GM18858 (cell line): Measurements from ENCODE around the gene ZNF705A.
"Not testable (repeated sequence)": the region's sequence is repeated elsewhere in the genome, so short reads cannot be mapped to it uniquely, and the experiment has no call there.

Experiments
- ATAC-seq: cut with Tn5 transposase; IDR thresholded peaks from one replicate; pipeline ENCODE4 v1.9.1; 2021; ENCODE audit not compliant: unreplicated experiment

Gene ZNF705A

DNA sequence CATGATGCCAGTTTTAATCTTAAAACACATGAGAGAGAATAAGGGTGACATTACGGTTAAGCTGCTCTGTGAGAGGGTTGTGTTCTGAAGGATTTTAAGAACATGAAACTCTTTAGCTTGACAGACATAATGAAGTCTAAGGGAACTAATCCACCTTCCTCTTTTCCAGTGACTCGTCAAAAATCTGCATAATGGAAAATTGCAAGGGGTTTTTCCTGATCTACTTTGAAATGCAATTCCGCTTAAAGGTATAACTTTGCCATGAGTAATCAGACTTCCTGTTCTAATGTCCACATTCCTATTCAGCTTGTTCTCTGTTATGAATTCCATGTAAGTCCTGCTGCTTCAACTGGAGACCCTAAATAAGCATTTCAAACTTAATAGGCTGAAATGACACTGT lies at the start of gene ZNF705A:
TSS of gene ZNF705A (plus strand) at position 171 of the 400 bp plus-strand sequence. CDS start 15,611 bp downstream, outside the sequence.
- no peak for ATAC-seq

DNA sequence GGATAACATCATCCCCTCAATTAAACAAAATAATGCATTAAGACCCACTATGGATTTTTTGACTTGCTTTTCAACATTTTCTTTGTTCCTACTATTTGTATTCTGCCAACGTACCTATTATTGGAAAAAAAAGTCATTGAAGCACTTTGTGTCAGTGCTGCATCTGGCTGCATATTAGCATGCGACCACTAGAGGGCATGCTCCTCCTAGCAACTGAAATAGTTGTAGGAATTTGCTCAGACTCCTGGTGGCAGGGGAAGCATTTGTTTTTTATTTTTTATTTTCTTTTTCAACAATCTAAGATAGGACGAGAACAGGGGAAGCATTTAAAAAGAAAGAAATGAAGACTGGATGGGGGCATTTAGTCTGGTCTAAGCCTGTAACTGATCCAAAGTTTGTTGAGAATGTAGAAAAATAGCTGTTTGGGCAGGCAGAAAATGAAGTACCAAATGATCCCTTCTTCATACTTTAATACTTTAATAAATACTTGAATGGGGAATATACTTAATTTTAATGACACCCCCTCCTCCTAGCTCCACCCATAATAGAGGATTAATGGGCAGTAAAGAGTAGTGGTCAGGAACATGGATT lies 47.9 kb upstream of the ZNF705A start:
- ATAC-seq: no peak

DNA sequence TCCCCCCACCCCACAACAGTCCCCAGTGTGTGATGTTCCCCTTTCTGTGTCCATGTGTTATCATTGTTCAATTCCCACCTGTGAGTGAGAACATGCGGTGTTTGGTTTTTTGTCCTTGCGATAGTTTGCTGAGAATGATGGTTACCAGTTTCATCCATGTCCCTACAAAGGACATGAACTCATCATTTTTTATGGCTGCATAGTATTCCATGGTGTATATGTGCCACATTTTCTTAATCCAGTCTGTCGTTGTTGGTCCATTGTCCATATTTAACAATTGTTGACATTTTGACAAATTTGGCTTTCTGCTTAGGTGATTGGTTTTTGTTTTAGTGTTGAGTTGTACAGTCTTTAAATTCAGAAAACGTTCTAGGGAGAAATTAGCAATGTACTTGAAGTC lies 43.7 kb upstream of the ZNF705A start:
- not testable (repeated sequence) for ATAC-seq

DNA sequence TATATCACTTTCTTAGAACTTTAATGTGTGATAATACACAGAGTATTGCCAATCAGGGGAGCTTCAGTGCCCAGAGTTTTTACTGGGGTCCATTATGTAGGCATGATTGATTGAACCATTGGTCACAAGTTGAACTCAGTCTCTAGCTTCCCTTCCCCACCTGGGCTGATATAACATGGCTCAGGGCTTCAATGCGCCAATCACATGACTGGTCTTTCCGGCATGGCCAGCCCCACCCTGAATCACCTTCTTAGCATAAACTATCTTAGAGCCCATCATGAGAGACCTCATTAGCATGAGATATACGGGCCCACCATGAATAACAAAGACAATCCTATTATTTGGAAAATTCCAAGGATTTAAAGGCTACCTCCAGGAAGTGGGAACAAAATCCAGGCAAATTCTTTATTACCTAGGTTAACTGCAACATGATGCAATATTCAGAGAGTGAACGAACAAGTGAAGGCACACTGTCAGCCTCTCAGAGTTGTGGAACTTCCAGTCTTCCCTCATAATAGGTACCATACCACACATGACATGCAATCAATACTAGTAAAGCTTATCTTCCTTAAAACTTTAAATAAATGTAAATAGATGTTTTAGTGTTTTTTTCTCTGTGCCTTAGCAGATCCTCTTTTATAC lies 36.6 kb upstream of the ZNF705A start:
- ATAC-seq: no peak

DNA sequence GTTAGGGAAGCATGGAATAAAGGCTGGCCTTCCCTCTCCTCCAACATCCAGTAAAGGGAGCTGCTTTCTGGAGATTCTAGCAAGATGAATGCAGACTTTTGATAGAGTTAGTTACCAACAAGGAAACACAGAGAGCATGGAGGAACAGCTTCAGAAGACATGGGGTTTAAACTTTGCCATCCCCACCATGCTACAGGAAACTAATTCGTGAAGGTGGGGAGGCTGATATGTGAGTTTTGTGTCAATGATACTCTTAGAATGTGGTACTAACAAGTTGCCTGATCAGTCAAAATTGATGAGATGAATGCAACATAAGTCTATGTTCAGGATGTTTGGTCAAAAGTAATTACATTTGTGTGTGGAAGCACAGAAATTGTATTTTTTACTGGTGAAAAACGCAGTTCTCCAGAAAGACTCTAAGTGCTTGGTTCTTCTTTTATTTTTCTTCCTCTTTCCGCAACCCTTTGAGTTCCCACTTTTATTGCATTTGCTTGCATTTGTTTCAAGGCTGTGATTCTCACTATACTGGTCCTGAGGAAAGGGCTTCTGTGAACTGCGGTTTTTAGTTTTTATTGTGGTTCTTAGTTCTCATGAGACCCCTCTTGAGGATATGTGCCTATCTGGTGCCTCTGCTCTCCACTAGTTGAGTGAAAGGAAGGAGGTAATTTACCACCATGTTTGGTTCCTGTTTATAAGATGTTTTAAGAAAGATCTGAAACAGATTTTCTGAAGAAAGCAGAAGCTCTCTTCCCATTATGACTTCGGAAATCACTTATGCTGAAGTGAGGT lies 33.5 kb upstream of the ZNF705A start, which contains the start of gene CLEC4A:
TSS of gene CLEC4A (plus strand) at position 494 of the 789 bp plus-strand sequence. CDS start at position 756, 262 bp downstream.
- ATAC-seq: no peak

DNA sequence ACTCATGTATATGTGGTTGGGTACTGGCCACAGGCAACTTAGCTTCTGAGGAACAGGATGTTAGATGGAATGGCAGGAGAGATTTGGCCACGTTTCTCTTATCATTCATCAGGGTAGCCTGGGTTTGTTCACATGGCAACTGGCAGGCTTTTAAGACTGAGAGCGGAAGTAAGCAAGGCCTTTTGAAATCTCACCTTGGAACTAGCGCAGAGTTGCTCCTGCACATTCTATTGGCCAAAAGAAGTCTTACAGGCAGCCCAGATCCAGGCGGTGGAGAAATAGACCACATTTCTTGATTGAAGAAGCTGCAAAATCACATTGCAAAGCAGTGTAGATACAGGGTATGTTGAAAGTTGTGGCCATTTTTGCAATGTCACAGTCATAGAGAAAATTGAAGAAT lies 29.7 kb upstream of the ZNF705A start:
- ATAC-seq: no peak

DNA sequence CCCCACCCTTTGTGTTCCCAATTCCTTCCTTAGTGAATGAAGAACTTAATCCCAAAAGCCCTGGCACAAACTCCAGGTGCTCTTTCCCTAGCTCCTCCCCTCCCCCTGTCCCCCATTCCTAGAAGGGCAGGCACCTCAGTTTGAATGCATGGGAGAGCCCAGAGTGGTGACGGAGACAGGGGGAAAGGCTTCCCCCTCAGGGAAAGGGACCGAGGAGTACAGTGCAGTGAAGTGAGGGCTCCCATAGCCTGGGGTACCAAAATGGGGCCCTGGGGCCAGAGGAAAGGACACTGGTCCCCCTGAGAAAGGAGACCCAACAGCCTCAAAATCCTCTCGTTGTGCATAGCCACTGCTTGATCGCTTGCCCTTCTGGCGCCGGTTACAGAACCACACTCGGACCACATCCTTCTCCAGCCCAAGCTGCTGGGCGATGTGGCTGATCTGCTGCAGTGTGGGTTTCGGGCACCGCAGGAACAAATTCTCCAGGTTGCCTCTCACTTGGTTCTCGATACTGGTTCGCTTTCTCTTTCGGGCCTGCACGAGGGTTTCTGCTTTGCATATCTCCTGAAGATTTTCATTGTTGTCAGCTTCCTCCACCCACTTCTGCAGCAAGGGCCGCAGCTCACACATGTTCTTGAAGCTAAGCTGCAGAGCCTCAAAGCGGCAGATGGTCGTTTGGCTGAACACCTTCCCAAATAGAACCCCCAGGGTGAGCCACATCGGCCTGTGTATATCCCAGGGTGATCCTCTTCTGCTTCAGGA lies 23.0 kb upstream of the ZNF705A start:
- ATAC-seq: not testable (repeated sequence)

DNA sequence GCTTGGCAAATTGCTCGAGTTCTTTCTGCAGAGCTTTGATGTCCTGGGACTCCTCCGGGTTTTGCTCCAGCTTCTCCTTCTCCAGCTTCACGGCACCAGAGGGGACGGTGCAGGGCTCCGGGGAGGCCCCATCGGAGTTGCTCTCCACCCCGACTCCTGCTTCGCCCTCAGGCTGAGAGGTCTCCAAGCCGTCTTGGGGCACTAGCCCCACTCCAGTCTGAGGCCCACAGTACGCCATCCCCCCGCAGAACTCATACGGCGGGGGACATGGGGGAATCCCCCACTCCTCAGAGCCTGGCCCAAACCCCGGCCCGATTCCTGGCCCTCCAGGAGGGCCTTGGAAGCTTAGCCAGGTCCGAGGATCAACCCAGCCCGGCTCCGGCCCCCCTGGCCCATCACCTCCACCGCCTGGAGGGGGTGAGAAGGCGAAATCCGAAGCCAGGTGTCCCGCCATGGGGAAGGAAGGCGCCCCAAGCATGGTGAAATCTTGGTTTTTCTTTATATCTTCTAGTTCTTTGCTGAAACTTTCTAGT lies 22.4 kb upstream of the ZNF705A start:
- not testable (repeated sequence) for ATAC-seq

DNA sequence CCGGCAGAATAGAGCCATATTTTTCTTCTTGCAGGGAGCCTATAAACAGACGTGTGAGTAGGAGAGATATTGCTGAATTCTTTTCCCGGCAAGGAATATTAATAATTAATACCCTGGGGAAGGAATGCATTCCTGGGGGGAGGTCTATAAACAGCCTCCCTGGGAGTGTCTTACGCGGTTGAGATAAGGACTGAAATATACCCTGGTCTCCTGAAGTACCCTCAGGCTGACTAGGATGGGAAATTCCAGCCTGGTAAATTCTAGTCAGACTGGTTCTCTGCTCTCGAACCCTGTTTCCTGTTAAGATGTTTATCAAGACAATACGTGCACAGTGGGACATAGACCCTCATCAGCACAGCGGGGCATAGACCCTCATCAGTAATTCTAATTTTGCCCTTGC lies 15.2 kb upstream of the ZNF705A start:
- ATAC-seq: not testable (repeated sequence)

DNA sequence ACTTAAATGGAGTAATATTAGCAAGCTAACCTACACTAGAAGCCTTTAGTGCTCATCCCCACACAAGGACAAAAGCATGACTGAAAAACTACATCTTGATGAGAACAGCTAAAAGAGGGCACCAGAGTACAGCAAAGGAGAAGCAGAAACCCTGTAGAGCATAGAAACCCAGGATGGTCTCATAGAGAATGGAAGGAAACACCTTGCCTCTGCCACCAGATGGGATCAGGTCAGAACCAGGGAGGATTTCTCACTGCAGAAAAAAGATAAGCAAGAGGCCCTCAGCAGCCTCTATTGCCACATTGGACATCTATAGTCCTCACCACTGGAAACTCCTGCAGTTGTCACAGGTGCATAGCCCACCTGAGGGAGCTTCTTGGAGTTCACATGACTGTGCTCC lies 13.6 kb upstream of the ZNF705A start:
- no peak for ATAC-seq

DNA sequence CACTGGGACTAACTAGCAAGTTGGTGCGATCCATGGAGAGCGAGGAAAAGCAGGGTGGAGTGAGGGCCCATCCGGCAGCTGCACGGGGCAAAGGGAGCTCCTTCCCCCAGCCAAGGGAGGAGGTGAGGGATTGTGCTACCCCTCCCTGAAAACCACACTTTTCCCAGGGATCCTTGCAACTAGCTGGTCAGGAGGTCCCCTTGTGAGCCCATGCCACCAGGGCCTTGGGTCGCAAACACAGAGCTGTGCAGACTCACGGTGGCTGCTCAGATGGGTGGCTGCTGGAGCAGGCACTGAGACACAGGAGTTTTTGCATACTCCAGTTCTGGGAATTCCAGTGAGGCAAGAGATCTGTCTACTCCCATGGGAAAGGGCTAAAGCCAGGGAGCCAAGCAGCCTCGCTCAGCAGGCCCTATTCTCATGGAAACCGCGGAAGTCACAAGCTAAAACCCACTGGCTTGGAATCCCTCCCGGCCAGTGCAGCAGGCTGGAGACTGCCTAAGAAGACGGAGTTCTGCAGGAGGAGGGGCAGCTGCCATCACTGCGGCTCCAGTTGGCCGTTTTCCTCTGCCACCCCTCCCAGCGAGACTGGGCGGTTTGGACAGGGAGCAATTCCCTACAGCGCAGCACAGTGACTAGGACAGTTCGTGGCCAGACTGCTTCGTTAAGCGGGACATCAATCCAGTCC lies 10.9 kb upstream of the ZNF705A start:
- no peak for ATAC-seq

DNA sequence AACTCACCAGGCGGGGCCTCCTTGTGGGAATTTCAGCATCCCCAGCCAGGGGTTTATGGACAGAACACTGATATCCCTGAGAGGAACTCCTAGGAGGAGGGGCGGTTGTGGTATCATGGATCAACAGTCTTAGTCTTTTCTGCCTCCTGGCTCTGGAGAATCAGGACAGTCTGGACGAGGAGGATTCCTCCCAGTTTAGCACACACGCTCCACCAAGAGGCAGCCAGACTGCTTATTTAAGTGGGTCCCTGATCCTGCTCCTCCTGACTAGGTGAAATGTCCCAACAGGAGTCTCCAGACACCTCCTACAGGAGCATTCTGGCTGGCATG lies 10.4 kb upstream of the ZNF705A start:
- no peak for ATAC-seq

DNA sequence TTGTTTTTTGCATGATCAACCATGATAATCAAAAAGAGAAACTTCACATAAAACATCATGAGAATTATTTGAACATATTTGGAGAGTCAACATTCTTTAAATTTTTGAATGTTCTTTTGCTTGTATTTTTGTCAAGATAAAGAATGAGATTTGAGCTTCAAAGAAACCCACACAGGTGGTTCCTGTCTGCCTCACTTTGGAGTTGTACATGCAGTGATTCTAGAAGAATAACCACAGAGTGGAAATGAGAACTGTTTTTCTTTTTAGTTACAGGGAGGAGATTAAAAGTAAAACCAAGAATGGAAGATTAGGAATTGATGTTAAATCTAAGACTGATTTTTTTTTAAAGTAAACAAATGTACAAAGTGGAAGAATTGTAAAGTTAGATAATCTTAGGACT lies 2.3 kb upstream of the ZNF705A start:
- ATAC-seq: no peak

DNA sequence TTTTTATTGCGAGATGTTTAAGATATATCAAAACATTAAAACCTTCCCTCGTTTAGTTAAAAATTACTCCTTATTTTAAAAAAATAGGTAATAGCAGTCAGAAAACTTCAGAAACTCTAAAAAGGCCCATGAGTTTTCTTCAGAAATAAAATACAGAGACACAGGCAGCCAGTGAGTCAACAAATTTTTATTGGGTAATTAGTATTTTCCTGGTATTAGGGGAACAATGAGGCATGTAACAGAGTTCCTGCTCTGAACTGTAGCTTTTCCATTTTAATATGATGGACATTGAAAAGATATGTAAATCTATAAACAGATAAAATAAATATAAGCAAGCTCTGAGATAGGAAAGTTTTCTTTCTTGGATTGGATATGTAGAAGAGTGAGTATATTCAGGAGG lies 399 bp upstream of the ZNF705A start:
- no peak for ATAC-seq

DNA sequence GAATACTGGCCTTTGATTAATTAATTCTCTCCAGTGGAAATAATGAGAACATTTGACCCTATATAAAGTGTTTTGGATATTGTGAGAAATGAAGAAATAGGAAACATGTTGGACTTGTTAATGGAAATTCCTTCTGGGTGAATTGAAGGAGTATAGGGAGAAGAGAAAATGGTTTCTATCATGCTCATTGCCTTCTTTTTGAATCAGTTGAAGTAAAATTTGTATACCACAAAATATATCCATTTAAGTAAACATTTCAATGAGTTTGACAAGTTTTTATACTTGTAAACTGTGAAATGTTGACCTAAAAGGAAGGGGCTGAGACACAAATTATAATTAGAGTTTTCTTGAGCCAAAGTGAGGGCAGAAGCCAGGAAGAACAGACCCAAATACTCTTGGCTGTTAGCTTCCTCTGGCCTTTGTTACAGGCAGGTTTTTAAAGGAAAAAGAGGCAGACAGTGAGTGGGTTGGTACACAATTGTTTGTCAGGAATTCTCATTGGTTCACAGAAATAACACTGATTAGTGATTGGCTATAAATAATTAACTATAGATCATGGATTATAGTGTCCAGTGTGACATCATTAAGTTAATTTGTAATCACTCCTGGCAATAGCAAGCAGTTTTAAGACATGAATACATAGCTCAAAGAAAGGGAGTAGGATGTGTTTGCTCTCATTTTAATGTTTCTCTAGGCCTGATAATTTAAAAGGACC lies 826 bp downstream of the ZNF705A start:
- no peak for ATAC-seq

DNA sequence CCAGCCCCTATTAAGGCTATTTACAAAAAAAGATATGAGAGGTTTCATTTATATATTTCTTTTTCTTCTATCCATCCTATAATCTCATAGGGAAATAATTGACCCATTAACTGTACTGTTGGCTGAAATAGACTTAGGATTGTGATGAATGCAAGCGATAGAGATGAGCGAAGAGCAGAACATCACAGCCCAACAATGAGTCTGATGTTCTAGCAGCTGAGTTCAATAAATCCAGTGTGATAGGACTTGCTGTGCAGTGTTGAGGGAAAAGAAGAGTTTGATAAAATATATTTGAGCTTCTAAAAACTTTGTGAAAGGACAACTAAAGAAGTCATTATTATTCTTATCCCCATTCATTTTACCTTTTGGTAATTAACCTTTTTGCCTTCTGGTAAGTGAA lies 16.1 kb downstream of the ZNF705A start:
- ATAC-seq: not testable (repeated sequence)

DNA sequence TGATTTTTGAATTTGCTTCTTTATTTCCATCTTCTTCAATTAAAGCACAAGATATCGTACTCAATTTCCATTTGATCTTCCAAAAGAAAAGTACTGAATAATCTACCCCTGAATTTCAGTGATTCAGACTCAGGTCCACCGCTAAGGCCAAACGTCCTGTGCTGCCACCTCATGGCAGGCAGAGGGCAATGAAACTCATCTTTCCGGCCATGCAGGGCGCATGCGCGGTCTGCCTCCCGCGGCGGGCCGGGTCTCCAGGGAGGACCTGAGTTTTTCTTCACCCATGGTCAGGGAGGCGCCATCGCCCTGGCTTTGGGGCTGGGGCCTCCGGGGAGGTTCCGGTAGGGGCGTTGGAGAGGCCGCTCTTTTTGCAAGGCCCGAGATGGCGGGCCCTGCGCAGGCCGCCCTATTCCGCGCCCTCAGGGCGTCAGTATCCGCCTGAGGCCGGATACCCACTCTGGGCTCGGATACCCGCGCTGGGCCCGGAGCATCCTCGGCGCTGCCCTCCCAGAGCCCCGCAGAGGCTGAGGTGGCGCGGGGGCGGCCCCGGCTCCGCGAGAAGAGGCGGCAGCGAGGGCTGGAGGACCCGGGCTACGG lies 23.3 kb downstream of the ZNF705A start:
- not testable (repeated sequence) for ATAC-seq

DNA sequence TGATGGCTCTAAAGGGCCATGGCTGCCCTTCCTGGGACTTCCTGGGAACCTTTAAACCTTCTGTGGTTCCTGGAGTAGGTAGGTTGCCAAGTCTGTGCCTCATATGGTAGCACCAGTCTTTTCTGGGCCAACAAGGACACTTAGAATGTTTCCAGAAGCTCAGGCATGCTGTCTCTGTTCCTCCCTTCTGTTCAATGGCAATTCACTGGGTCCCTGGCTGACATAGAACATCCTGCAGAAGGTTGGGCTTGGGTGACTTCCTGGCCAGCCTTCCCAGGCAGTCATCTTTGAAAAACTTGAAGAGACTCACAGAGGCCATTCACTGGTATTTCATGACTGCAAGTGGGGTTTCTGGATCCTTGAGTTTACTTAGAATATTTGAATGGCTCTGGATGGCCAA lies 24.5 kb downstream of the ZNF705A start:
- not testable (repeated sequence) for ATAC-seq

DNA sequence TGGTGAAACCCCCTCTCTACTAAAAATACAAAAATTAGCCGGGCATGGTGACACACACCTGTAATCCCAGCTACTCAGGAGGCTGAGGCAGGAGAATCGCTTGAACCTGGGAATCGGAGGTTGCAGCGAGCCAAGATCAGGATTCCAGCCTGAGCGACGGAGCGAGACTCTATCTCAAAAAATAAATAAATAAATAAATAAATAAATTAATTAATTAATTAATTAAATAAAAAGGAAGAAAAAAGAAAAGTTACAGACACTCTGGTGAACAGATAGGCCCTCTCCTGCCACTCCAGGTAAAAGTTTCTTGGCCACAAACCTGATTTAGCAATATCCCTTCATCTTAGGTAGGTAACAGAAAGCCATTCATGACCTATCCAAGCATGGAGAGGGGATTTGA lies 26.1 kb downstream of the ZNF705A start:
- not testable (repeated sequence) for ATAC-seq
